Measurements from ENCODE around the gene CYP4F22.
"Not testable (repeated sequence)": the region's sequence is repeated elsewhere in the genome, so short reads cannot be mapped to it uniquely, and the experiment has no call there.

DNA sequence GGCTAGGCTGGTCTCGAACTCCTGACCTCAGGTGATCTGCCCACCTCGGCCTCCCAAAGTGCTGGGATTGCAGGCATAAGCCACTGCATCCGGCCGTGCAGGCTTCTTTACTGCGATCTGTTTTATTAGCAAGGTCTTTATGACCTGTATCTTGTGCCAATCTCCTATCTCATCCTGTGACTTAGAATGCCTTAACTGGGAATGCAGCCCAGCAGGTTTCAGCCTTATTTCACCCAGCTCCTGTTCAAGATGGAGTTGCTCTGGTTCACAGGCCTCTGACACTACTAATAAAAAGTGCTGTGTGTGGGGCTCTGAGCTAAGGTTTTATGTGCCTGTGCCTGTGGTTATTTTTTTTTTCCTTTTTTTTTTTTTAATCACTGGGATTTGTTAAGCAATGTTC is 22.6 kb upstream of the CYP4F22 start:
- TF ChIP-seq, protein P1, sequence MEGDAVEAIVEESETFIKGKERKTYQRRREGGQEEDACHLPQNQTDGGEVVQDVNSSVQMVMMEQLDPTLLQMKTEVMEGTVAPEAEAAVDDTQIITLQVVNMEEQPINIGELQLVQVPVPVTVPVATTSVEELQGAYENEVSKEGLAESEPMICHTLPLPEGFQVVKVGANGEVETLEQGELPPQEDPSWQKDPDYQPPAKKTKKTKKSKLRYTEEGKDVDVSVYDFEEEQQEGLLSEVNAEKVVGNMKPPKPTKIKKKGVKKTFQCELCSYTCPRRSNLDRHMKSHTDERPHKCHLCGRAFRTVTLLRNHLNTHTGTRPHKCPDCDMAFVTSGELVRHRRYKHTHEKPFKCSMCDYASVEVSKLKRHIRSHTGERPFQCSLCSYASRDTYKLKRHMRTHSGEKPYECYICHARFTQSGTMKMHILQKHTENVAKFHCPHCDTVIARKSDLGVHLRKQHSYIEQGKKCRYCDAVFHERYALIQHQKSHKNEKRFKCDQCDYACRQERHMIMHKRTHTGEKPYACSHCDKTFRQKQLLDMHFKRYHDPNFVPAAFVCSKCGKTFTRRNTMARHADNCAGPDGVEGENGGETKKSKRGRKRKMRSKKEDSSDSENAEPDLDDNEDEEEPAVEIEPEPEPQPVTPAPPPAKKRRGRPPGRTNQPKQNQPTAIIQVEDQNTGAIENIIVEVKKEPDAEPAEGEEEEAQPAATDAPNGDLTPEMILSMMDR (conservative IDR thresholded peaks at IDR 0.05; ENCODE audit: low read length), result not testable (repeated sequence)
- not testable (repeated sequence) for TF ChIP-seq EZH2phosphoT487 (IDR thresholded peaks at IDR 0.05; ENCODE audit: borderline replicate concordance, low read depth, low read length)
